Stimulated activated CD4-positive, alpha-beta T cell treated with anti-CD3 and anti-CD28 coated beads, Interleukin-2, amount 100 ng/mL, for 24 hours (primary cell): ENCODE data around the gene ARL6IP6.
"Not testable (repeated sequence)": the region's sequence is repeated elsewhere in the genome, so short reads cannot be mapped to it uniquely, and the experiment has no call there.

ENCODE experiments used
- DNase-seq, 2 donors: peaks; one replicate each; pipeline ENCODE4 v3.0.0-alpha.2; 2020

ARL6IP6 gene

GRCh38 chr2:152718076-152718908 lies at the start of gene ARL6IP6:
TSS of gene ARL6IP6 (plus strand) at chr2:152718620. CDS start at chr2:152718625, 5 bp downstream.
- DNase-seq, result peak; percentile 91 to 94

- DNase-seq, result no peak
Observed at GRCh38 chr2:152674334-152674733, 44.1 kb upstream of the ARL6IP6 start.

GRCh38 chr2:152676461-152676860 lies 42.0 kb upstream of the ARL6IP6 start:
- DNase-seq, result no peak

- DNase-seq, result no peak
Observed at GRCh38 chr2:152678808-152679207, 39.6 kb upstream of the ARL6IP6 start.

- DNase-seq, result no peak
Observed at GRCh38 chr2:152682663-152683062, 35.8 kb upstream of the ARL6IP6 start.

GRCh38 chr2:152683400-152683799 lies 35.0 kb upstream of the ARL6IP6 start:
- DNase-seq, result no peak

GRCh38 chr2:152686321-152686720 lies 32.1 kb upstream of the ARL6IP6 start:
- no peak for DNase-seq

- DNase-seq, result no peak
Observed at GRCh38 chr2:152693033-152693432, 25.4 kb upstream of the ARL6IP6 start.

- peak; percentile 24 to 37 for DNase-seq
Observed at GRCh38 chr2:152694161-152694661, 24.2 kb upstream of the ARL6IP6 start.

GRCh38 chr2:152695763-152696162 lies 22.7 kb upstream of the ARL6IP6 start:
- no peak for DNase-seq

GRCh38 chr2:152696476-152696875 lies 21.9 kb upstream of the ARL6IP6 start:
- no peak for DNase-seq

GRCh38 chr2:152701198-152701597 lies 17.2 kb upstream of the ARL6IP6 start:
- no peak for DNase-seq

- no peak for DNase-seq
Observed at GRCh38 chr2:152706477-152707021, 11.9 kb upstream of the ARL6IP6 start.

- DNase-seq, result no peak
Observed at GRCh38 chr2:152708742-152709141, 9.7 kb upstream of the ARL6IP6 start.

- DNase-seq, result no peak
Observed at GRCh38 chr2:152710713-152711112, 7.7 kb upstream of the ARL6IP6 start.

GRCh38 chr2:152715112-152715511 lies 3.3 kb upstream of the ARL6IP6 start:
- no peak for DNase-seq

GRCh38 chr2:152715854-152716428 lies 2.5 kb upstream of the ARL6IP6 start:
- peak in 1 of 2 donors; percentile 31 for DNase-seq

GRCh38 chr2:152716805-152717227 lies 1.6 kb upstream of the ARL6IP6 start:
- peak; percentile 46 for DNase-seq

GRCh38 chr2:152717228-152718075 lies 968 bp upstream of the ARL6IP6 start, which contains the start of gene PRPF40A:
TSS of gene PRPF40A (minus strand) at chr2:152717461. CDS start at chr2:152717439, 22 bp downstream.
- peak; percentile 99 for DNase-seq

GRCh38 chr2:152718909-152719645 lies 657 bp downstream of the ARL6IP6 start:
- DNase-seq, result peak in 1 of 2 donors; percentile 47

GRCh38 chr2:152720794-152721193 lies 2.4 kb downstream of the ARL6IP6 start:
- no peak for DNase-seq

- not testable (repeated sequence) for DNase-seq
Observed at GRCh38 chr2:152722639-152723038, 4.2 kb downstream of the ARL6IP6 start.
